Liver (tissue), 3 donors: ENCODE results near the gene CDC7.

Source experiments
- ATF3 ChIP-seq: IDR thresholded peaks from 2 replicates; pipeline ENCODE4 v1.6.1; 2016; ENCODE audit warnings: antibody characterized with exemption
- CTCF ChIP-seq: fragments of 150-350 bp; IDR thresholded peaks from 2 replicates; pipeline ENCODE4 v1.5.1; 2017; ENCODE audit warnings: improper control_type of control experiment, low read depth, low read length; ENCODE audit not compliant: missing input control
- EGR1 ChIP-seq, 2 donors: IDR thresholded peaks; 2 replicates each; pipeline ENCODE4 v1.6.1; 2016 to 2018; ENCODE audit warnings: antibody characterized with exemption in 2 of 2, low read depth in 2 of 2
- GABPA ChIP-seq, 2 donors: IDR thresholded peaks in 1 of 2; conservative IDR thresholded peaks in 1 of 2; 2 replicates each; pipeline ENCODE4 v1.6.1; 2016; ENCODE audit warnings: antibody characterized with exemption in 2 of 2, mild to moderate bottlenecking in 1 of 2, moderate library complexity in 1 of 2
- HNF4G ChIP-seq: IDR thresholded peaks from 2 replicates; pipeline ENCODE4 v1.6.1; 2016; ENCODE audit warnings: antibody characterized with exemption
- JUND ChIP-seq, 2 donors: IDR thresholded peaks; 2 replicates each; pipeline ENCODE4 v1.6.1; 2016; ENCODE audit warnings: antibody characterized with exemption in 2 of 2
- MAX ChIP-seq: IDR thresholded peaks from 2 replicates; pipeline ENCODE4 v1.6.1; 2016; ENCODE audit warnings: antibody characterized with exemption
- NR2F2 ChIP-seq: IDR thresholded peaks from 2 replicates; pipeline ENCODE4 v1.6.1; 2016; ENCODE audit warnings: antibody characterized with exemption
- RAD21 ChIP-seq, 2 donors: IDR thresholded peaks; 2 replicates each; pipeline ENCODE4 v1.6.1; 2016; ENCODE audit warnings: antibody characterized with exemption in 2 of 2, mild to moderate bottlenecking in 2 of 2
- REST ChIP-seq: IDR thresholded peaks from 2 replicates; pipeline ENCODE4 v1.6.1; 2016; ENCODE audit warnings: antibody characterized with exemption, mild to moderate bottlenecking
- SP1 ChIP-seq: IDR thresholded peaks from 2 replicates; pipeline ENCODE4 v1.6.1; 2018; ENCODE audit warnings: antibody characterized with exemption, mild to moderate bottlenecking
- TAF1 ChIP-seq: conservative IDR thresholded peaks from 2 replicates; pipeline ENCODE4 v1.6.1; 2016; ENCODE audit warnings: antibody characterized with exemption, mild to moderate bottlenecking
- YY1 ChIP-seq: IDR thresholded peaks from 2 replicates; pipeline ENCODE4 v1.6.1; 2016; ENCODE audit warnings: antibody characterized with exemption, mild to moderate bottlenecking
- ZBTB33 ChIP-seq: IDR thresholded peaks from 2 replicates; pipeline ENCODE4 v1.6.1; 2016; ENCODE audit warnings: antibody characterized with exemption
- donor health status: healthy.
- donor health status: healthy.

GRCh38 chr1:91567583-91567982 is 66.9 kb downstream of the CDC7 start:
- TF ChIP-seq CTCF (no peak), RAD21 (IDR thresholded peaks at IDR 0.05) (no peak), REST (no peak), YY1 (no peak), SP1 (no peak), EGR1 (IDR thresholded peaks at IDR 0.05; ENCODE audit: low read depth in 2 of 2) (no peak), JUND (IDR thresholded peaks at IDR 0.05) (no peak), ZBTB33 (no peak), MAX (no peak), NR2F2 (no peak), TAF1 (no peak), ATF3 (no peak), GABPA (IDR thresholded peaks at IDR 0.05 in 1 of 2, conservative IDR thresholded peaks at IDR 0.05 in 1 of 2) (no peak), HNF4G (no peak)
